HFFc6 (cell line): ENCODE results near the gene RGS3. TPM values are rescaled to one million over a fixed set of nuclear protein-coding genes. Genes with fewer than 3 reads are reported as not detected.

ENCODE experiments used
- DNase-seq: peaks from one replicate; pipeline ENCODE4 v3.0.0-alpha.2; 2018
- H3K27ac Mint-ChIP-seq: 2 replicates; pipeline ENCODE4 v1.8.0; 2020; ENCODE audit warnings: mild to moderate bottlenecking, mixed read lengths
- H3K27me3 Mint-ChIP-seq: 2 replicates; pipeline ENCODE4 v1.8.0; 2021; ENCODE audit warnings: mild to moderate bottlenecking, moderate library complexity, mixed read lengths; ENCODE audit not compliant: insufficient read depth
- H3K36me3 Mint-ChIP-seq: 2 replicates; pipeline ENCODE4 v1.8.0; 2021; ENCODE audit warnings: low read depth, mixed read lengths
- H3K4me1 Mint-ChIP-seq: 2 replicates; pipeline ENCODE4 v1.8.0; 2020; ENCODE audit warnings: low read depth, mixed read lengths
- H3K4me3 Mint-ChIP-seq: 2 replicates; pipeline ENCODE4 v1.8.0; 2020; ENCODE audit warnings: mild to moderate bottlenecking, moderate library complexity, mixed read lengths
- H3K9me3 Mint-ChIP-seq: 2 replicates; pipeline ENCODE4 v1.8.0; 2020; ENCODE audit warnings: mild to moderate bottlenecking, mixed read lengths
- total RNA-seq, 6 experiments: library from RNA; stranded (reverse); fragmentation: NEBNext Ultra II Directional; extraction: Animal tissue kit (Norgen Biotek cat#: 25700); gene quantifications; 2 replicates in 1 of 6; 3 replicates in 5 of 6; pipeline ENCODE4 v1.2.3, GENCODE V29; 2021
- TF ChIP-seq, protein P1 (sequence below): fragments of 200-600 bp; sonication (generic); IDR thresholded peaks from 2 replicates; pipeline ENCODE4 v1.5.0; 2021; ENCODE audit warnings: antibody characterized with exemption, mild to moderate bottlenecking

The RGS3 gene
- total RNA-seq, 6 experiments from 2014 or later = 49.7 to 57.0 (median 52.5) TPM

DNA sequence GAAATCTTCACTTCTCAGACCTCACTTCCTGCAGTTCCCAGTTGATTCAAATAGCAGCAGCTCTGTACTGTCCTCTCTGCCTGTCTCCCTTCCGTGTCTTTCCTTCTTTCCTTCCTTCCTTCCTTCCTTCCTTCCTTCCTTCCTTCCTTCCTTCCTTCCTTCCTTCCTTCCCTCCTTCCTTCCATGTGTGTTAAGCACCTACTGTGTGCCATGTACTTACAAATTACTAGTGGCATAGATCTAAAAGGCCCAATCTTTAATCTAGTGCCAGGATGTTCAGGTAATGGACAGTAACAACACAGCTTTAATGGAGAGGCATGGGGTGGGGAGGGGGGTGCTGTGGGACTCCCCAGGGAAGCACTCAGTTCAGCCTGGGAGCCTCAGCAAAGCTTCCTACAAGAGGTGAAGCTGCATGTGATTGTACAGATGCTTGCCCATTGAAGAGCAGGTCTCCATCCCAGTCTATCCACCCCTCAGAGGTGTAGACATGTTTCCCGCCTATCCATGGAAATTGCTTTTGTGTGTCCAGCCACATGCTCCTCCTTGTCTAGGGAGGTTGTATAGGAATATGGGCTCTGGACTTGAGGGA is 106.0 kb downstream of the RGS3 start:
- Mint-ChIP-seq H3K27me3 (no peaks in the 10 kb centered on the region), H3K27ac (no peak overlapping the region), H3K36me3 (no peaks in the 10 kb centered on the region), H3K4me1 (peaks cover 59% of the 10 kb centered on the region), H3K4me3 (no peak overlapping the region), H3K9me3 (no peaks in the 10 kb centered on the region)
- TF ChIP-seq, protein P1, sequence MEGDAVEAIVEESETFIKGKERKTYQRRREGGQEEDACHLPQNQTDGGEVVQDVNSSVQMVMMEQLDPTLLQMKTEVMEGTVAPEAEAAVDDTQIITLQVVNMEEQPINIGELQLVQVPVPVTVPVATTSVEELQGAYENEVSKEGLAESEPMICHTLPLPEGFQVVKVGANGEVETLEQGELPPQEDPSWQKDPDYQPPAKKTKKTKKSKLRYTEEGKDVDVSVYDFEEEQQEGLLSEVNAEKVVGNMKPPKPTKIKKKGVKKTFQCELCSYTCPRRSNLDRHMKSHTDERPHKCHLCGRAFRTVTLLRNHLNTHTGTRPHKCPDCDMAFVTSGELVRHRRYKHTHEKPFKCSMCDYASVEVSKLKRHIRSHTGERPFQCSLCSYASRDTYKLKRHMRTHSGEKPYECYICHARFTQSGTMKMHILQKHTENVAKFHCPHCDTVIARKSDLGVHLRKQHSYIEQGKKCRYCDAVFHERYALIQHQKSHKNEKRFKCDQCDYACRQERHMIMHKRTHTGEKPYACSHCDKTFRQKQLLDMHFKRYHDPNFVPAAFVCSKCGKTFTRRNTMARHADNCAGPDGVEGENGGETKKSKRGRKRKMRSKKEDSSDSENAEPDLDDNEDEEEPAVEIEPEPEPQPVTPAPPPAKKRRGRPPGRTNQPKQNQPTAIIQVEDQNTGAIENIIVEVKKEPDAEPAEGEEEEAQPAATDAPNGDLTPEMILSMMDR = no peak
- no peak for DNase-seq

DNA sequence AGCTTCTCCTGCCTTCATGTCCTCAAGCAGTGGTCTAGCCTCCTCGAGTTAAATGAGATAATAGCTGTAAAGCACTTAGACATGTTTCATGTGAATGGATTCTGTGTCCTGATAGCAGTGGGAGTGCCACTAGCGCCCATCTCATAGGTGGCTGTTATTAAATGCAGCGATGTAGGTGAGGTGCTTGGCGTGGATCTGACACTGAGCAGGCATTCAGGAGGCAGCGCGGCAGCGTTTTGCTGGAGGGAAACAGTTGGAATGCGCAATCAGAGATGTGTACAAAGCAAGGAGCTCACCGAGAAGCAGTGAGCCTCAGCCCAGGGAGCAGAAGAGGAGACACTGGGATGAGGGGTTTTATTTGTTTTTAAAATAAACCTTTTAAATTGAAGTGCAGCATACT is 106.6 kb downstream of the RGS3 start:
- peaks cover 57% of the 10 kb centered on the region for H3K4me1 Mint-ChIP-seq
- no peak overlapping the region for H3K27ac Mint-ChIP-seq
- no peak overlapping the region for H3K4me3 Mint-ChIP-seq
- no peaks in the 10 kb centered on the region for H3K9me3 Mint-ChIP-seq
- TF ChIP-seq, protein P1 = no peak
- no peaks in the 10 kb centered on the region for H3K36me3 Mint-ChIP-seq
- no peak for DNase-seq
- no peaks in the 10 kb centered on the region for H3K27me3 Mint-ChIP-seq

DNA sequence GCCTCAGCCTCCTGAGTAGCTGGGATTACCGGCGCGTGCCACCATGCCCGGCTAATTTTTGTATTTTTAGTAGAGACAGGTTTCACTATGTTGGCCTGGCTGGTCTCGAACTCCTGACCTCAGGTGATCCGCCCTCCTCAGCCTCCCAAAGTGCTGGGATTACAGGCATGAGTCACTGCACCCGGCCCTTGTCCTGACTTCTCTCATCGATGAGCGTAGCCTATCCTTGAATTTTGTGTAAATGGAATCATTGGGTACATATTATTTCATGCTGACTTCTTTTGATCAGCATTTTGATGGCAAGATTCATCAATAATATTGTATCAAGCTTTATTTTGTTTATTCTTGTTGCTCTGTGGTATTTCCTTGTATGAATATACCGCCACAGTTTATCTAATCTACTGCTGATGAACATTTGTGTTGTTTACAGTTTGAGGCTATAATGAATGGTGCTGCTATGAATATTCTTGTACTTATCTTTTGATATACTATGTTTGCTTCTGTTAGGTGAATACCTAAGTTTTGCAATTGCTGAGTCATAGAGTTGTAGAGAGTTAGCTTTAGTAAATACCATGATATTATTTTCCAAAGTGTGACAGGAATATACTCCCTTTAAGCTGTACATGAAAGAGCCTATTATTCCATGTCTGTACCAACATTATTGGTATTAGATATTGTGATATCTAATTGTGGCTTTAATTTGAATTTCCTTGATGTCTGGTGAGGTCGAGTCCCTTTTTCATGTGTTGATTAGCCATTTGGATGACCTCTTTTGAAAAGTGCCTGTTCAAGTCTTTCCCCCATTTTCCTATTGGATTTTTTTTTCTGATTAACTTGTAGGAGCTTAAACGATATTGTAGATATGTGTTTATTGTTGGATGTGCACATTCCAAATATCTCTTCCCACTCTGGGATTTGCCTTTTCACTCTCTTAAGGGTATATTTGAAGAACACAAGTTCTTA is 107.5 kb downstream of the RGS3 start:
- Mint-ChIP-seq H3K4me3 (no peak overlapping the region), H3K27me3 (no peaks in the 10 kb centered on the region), H3K27ac (0 out of 2 replicates have a peak overlapping the region, but pooled peaks have one; percentile 16), H3K9me3 (no peaks in the 10 kb centered on the region), H3K36me3 (no peaks in the 10 kb centered on the region), H3K4me1 (peaks cover 54% of the 10 kb centered on the region)
- no peak for DNase-seq
- TF ChIP-seq, protein P1 = no peak

DNA sequence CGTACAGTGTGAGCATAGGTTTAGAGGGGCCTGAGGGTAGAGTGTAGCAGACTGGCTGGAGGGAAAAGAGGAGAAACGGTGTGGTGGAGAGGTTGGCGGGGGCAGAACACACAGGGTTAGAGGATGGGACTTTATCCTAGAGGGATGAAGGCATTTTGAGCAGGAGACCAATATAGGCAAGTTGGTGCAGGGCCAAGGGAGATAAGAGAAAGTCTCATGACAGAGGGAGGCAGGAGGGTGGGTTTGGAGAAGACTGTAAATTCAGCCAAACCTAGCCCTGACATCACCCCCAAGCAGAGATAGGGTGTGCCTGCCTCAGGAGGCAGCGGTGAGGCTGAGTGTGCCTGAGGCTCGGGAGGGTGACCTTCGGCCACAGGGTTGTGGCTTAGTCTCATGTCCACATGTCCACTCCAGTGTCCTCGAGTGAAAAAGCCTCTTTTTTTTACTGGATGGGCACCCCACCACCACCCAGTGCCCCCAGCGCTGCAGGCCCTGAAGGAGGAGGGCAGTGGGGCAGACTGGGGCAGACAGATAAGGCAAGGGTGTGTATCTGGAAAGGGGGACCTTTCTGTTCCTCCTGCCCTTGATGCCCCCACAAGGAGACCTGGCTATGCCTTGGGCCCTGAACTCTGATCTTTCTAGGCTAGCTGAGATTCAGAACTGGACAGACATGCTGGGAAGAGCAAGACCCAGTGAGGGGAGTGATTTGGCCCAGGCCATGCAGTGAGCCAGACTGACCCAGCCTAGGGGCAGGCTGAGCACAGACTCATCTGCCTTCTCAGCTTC is 108.7 kb downstream of the RGS3 start:
- Mint-ChIP-seq H3K9me3 (no peaks in the 10 kb centered on the region), H3K27ac (no peak overlapping the region)

More for the DNA sequence above, 108.7 kb downstream of the RGS3 start:
- H3K4me1 Mint-ChIP-seq = peaks cover 56% of the 10 kb centered on the region
- H3K36me3 Mint-ChIP-seq = no peaks in the 10 kb centered on the region
- H3K27me3 Mint-ChIP-seq = no peaks in the 10 kb centered on the region
- no peak overlapping the region for H3K4me3 Mint-ChIP-seq
- DNase-seq = no peak
- TF ChIP-seq, protein P1 = no peak
